Measurements from ENCODE around the gene ADPRHL1.
"Not testable (repeated sequence)": the region's sequence is repeated elsewhere in the genome, so short reads cannot be mapped to it uniquely, and the experiment has no call there.

Gene ADPRHL1

GRCh38 chr13:113475280-113475679 lies 22.0 kb upstream of the ADPRHL1 start:
- DNase-seq (ENCODE audit: low read depth): no peak
- TF ChIP-seq, protein P1, sequence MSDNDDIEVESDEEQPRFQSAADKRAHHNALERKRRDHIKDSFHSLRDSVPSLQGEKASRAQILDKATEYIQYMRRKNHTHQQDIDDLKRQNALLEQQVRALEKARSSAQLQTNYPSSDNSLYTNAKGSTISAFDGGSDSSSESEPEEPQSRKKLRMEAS (IDR thresholded peaks at IDR 0.05; ENCODE audit: low read depth, low read length): no peak
- TF ChIP-seq POLR2A (IDR thresholded peaks at IDR 0.05; ENCODE audit: extremely low read depth, insufficient read length): no peak
- no peak for TF ChIP-seq MYC (IDR thresholded peaks at IDR 0.05; ENCODE audit: low read depth, low read length)
- no peak for TF ChIP-seq CTCF (IDR thresholded peaks at IDR 0.05; ENCODE audit: low read depth, low read length)
- H3K4me3 ChIP-seq (ENCODE audit: low read depth, low read length): no peak overlapping the region

DNA sequence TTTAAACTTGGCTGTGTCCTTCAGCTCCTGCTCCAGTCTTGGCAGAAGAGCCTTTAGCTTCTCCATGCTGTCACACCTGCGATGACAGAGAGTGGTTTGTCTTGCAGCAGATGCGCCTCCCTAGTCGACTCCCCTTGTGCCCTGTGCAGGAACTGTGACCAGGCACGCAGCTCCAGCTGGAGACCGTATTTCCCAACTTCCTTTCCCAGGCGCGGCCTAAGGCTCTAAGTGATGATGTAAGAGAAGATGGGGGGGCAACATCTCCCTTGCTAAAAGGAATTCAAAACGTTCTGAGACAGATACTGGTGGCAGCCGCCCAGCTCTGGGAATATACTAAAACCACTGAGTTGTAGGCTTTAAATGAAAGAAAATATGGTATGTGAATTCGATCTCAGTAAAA lies 20.9 kb upstream of the ADPRHL1 start:
- peak; percentile 53 for TF ChIP-seq MYC (IDR thresholded peaks at IDR 0.05; ENCODE audit: low read depth, low read length)
- no peak for TF ChIP-seq CTCF (IDR thresholded peaks at IDR 0.05; ENCODE audit: low read depth, low read length)
- TF ChIP-seq POLR2A (IDR thresholded peaks at IDR 0.05; ENCODE audit: extremely low read depth, insufficient read length): no peak
- TF ChIP-seq, protein P1 (IDR thresholded peaks at IDR 0.05; ENCODE audit: low read depth, low read length): peak; percentile 75
- peak; percentile 93 for DNase-seq (ENCODE audit: low read depth)

GRCh38 chr13:113472355-113473025 lies 19.2 kb upstream of the ADPRHL1 start:
- DNase-seq (ENCODE audit: low read depth): no peak
- TF ChIP-seq MYC (IDR thresholded peaks at IDR 0.05; ENCODE audit: low read depth, low read length) (no peak), CTCF (IDR thresholded peaks at IDR 0.05; ENCODE audit: low read depth, low read length) (no peak), POLR2A (IDR thresholded peaks at IDR 0.05; ENCODE audit: extremely low read depth, insufficient read length) (no peak)
- TF ChIP-seq, protein P1 (IDR thresholded peaks at IDR 0.05; ENCODE audit: low read depth, low read length): no peak
- H3K4me3 ChIP-seq (ENCODE audit: low read depth, low read length): no peak overlapping the region

More for the DNA sequence above, 20.9 kb upstream of the ADPRHL1 start:
- no peak overlapping the region for H3K4me3 ChIP-seq (ENCODE audit: low read depth, low read length)

- TF ChIP-seq, protein P1 (IDR thresholded peaks at IDR 0.05; ENCODE audit: low read depth, low read length): no peak
- no peak for TF ChIP-seq POLR2A (IDR thresholded peaks at IDR 0.05; ENCODE audit: extremely low read depth, insufficient read length)
- TF ChIP-seq CTCF (IDR thresholded peaks at IDR 0.05; ENCODE audit: low read depth, low read length): no peak
- no peak for TF ChIP-seq MYC (IDR thresholded peaks at IDR 0.05; ENCODE audit: low read depth, low read length)
- no peak overlapping the region for H3K4me3 ChIP-seq (ENCODE audit: low read depth, low read length)
- no peak for DNase-seq (ENCODE audit: low read depth)
These were observed 18.6 kb upstream of the ADPRHL1 start for GRCh38 chr13:113471844-113472243.

DNA sequence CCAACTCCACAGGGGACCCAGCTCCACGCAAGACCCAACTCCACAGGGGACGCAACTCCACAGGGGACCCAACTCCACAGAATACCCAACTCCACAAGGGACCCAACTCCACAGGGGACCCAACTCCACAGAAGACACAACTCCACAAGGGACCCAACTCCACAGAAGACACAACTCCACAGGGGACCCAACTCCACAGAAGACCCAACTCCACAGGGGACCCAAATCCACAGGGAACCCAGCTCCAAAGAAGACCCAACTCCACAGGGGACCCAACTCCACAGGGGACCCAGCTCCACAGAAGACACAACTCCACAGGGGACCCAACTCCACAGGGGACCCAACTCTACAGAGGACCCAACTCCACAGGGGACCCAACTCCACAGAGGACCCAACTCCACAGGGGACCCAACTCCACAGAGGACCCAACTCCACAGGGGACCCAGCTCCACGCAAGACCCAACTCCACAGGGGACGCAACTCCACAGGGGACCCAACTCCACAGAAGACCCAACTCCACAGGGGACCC lies 17.4 kb upstream of the ADPRHL1 start:
- H3K4me3 ChIP-seq (ENCODE audit: low read depth, low read length); DNase-seq (ENCODE audit: low read depth): not testable (repeated sequence)

- TF ChIP-seq POLR2A (IDR thresholded peaks at IDR 0.05; ENCODE audit: extremely low read depth, insufficient read length) (no peak), MYC (IDR thresholded peaks at IDR 0.05; ENCODE audit: low read depth, low read length) (no peak), CTCF (IDR thresholded peaks at IDR 0.05; ENCODE audit: low read depth, low read length) (no peak)
- TF ChIP-seq, protein P1 (IDR thresholded peaks at IDR 0.05; ENCODE audit: low read depth, low read length): no peak
These were observed 16.8 kb upstream of the ADPRHL1 start for GRCh38 chr13:113470073-113470472.

More at GRCh38 chr13:113470073-113470472, 16.8 kb upstream of the ADPRHL1 start:
- no peak overlapping the region for H3K4me3 ChIP-seq (ENCODE audit: low read depth, low read length)
- DNase-seq (ENCODE audit: low read depth): no peak

Measured in NB4 (cell line).